ENCODE measurements around the gene CYSLTR1.
"Not testable (repeated sequence)": the region's sequence is repeated elsewhere in the genome, so short reads cannot be mapped to it uniquely, and the experiment has no call there.

CYSLTR1 gene, protein sequence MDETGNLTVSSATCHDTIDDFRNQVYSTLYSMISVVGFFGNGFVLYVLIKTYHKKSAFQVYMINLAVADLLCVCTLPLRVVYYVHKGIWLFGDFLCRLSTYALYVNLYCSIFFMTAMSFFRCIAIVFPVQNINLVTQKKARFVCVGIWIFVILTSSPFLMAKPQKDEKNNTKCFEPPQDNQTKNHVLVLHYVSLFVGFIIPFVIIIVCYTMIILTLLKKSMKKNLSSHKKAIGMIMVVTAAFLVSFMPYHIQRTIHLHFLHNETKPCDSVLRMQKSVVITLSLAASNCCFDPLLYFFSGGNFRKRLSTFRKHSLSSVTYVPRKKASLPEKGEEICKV

DNA sequence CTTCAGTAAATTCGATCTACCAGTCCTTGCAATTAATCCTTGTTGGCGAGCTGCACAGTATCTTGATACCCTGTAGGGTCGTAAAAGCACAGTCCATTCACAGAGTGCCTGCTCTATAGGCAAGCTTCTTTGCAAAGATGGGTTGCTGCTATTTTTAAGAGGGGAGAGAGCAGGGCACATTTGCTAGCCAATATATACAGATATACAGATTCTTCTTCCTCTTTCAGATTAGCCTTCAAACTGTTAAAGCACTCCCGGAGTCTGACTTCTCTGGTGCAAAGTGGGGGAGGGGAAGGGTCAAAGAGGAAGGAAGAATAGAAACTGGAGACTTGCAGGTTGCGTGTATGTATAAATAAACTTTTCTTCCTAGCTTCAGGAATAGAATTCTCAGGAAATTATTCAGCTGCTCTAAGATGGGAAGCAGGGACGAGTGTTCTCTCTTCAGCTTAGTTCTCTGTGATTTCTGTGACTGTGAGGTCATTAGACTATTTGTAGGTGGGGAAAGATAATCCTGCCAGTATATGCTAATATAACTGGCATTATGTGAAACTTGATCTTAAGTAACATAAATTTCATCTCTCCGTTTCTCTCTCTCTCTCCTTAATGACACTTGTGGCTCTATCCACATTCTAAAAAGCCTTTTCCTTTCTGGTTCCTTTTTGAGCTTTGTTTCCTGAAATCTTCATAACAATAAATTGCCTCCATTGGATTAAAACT, at the start of gene CYSLTR1:
Gene CYSLTR1, minus strand, starts transcription at position 242 of the 717 bp plus-strand sequence. CDS start 53,865 bp downstream, outside the sequence.
- no peak for DNase-seq (ENCODE audit: low read depth)

DNA sequence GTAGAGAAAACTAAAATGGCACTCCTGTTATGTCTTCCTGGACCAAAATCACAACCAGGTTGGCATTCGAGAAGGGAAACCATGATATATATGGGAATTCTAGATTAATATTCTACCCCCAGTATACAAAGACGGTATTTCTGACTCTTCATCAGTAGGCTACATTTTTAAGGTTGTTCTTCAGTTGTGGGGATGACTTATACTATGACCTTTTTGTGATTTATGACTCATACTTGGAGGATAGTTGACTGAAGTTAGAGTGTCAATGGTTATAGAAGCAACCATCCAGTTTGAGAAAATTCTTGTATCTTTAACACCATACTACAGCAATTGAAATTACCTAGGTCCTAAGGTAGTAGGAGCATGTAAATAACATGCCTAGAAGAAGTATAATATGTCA, 49.8 kb upstream of the CYSLTR1 start:
- no peak for DNase-seq (ENCODE audit: low read depth)

DNA sequence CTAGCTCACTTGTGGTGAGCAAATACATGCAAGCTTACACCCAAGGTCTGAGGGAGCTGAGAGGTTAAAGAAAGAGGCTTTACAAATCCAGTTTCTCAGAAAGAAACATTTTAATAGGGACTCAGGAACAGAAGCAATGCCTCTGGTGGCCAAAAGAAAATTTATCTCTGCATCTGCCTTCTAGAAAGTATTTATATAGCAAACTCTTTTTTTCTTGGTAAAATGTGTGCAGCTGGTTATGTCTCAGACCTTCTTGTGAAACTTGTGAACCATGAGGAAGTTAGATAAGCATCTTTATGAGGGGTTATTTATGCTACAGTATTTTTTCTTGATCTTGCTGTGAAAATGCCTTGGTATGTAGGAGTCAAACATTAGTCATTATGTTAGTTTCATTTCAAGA, 48.5 kb upstream of the CYSLTR1 start:
- no peak for DNase-seq (ENCODE audit: low read depth)

DNA sequence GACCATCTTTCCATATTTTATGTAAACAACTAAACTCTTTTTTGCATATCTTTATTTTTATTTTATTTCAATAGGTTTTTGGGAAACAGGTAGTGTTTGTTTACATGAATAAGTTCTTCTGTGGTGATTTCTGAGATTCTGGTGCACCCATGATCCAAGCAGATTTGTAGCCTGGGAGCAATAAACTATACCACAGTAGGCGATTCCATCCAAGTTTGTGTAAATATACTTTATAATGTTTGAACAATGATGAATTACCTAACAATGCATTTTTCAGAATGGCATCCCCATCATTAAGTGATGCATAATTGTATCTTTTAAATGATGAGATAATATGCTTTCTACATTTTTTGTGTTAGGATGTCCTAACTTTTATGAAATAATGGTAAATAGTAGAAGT, 39.2 kb upstream of the CYSLTR1 start:
- DNase-seq (ENCODE audit: low read depth): no peak

DNA sequence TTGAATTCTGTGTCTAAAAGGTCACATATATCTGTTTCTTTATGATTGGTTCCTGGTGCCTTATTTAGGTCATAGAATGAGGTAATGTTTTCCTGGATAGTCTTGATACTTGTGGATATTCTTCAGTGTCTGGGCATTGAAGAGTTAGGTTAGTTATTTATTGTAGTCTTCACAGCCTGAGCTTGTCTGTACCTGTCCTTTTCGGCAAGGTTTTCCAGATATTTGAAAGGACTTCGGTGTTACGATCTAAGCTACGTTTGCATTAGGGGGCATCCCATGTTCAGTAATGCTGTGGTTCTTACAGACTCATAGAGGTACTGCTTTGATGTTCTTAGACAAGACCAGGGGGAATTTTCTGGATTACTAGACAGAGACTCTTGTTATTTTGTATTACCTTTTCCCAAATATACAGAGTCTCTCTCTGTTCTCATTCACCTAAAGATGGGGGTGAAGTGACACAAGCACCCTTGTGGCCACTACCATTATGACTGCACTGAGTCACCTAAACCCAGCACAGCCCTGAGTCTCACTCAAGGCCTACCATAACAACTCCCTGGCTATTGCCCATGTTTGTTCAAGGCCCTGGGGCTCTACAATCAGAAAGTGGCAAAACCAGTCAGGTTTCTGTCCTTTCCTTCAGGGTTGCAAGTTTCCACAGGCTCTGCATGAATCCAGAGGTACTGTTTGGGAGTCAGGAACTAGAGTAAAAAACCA, 30.1 kb upstream of the CYSLTR1 start:
- no peak for DNase-seq (ENCODE audit: low read depth)

DNA sequence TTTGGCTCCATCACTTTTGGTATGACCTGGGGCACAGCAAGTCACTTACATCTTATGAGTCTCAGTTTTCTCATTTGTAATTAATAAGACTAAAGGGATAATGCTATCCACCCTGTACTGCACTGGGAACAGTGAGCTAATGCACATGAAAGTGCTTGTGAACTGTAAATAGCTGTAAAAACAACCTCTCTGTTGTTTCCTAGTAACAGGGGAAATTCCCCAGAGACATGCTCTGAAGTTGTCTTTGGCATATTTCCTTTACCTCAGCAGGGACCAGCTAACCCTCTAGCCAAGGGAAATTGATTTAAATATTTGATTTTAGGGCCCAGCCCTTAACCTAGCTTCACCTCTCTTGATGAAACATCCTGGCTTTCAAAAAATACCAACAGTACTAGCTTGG, 6.1 kb upstream of the CYSLTR1 start:
- DNase-seq (ENCODE audit: low read depth): no peak

DNA sequence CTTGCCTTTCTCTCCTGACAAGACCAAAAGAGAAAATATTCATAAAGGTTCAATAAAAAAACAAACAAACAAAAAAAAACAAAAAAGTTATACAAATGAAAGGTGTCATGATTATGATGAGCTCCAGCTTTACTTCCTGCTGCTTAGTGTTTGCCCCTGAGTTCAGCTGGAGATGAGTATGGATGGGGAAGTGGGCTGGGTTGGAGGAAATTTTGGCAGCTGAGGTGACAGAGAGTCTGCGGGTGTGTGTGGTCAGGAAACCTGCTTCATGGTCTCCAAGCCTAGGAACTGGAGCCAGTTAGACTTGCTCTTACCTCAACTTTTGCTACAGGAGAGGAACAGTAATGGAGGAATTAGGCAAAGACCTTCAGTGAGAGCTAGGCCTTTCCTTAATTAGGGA, 4.3 kb upstream of the CYSLTR1 start:
- no peak for DNase-seq (ENCODE audit: low read depth)

DNA sequence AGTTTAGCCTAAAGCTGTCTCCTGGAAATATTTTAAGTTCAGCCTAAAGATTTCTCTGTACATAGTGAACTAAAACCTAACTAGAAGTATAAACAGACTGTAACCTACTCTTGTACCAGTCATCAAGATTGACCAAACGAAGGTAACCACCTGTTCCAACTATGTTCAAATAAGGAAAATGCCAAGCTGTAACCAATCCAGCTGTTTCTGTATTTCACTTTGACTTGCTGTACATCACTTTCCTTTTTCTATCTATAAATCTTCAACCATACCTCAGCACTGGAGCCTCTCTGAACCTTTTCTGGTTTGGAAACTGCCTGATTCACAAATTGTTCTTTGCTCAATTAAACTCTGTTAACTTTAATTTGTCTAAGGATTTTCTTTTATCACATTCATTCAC, 3.1 kb upstream of the CYSLTR1 start:
- DNase-seq (ENCODE audit: low read depth): no peak

DNA sequence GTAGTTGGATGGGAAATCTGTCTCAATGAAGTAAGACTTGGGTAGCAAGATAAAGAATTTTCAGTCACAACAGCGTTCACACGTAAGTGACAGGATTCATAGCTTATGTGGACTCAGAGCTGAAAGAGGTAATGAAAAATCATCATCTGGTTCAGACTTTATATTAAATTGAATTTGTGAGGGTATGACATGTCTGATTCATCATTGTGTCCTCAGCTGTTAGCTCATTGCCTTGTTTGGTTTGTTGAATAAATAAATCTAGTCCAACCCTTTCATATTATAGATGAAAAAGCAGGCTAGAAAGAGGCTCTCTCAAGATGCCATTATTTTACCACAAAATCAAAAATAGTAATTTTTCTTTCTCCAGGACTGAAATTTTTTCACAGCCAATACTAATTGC, 2.7 kb upstream of the CYSLTR1 start:
- no peak for DNase-seq (ENCODE audit: low read depth)

DNA sequence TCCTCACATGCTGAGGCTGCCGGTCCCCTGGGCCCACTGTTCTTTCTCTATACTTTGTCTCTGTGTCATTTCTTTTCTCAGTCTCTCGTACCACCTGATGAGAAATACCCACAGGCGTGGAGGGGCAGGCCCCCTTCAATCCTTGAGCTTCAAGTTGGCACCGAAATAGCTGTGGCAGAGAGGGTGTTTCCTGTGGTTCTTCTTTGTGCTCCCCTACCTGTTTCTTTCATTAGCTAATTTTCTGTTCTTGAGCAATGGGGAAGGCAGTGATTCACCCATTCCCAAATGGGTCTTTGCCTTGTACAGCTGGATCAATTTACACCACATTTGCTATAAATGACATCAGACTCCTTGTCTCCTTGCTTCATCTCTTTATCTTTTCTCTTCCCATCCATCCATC, 2.1 kb upstream of the CYSLTR1 start:
- DNase-seq (ENCODE audit: low read depth): no peak

DNA sequence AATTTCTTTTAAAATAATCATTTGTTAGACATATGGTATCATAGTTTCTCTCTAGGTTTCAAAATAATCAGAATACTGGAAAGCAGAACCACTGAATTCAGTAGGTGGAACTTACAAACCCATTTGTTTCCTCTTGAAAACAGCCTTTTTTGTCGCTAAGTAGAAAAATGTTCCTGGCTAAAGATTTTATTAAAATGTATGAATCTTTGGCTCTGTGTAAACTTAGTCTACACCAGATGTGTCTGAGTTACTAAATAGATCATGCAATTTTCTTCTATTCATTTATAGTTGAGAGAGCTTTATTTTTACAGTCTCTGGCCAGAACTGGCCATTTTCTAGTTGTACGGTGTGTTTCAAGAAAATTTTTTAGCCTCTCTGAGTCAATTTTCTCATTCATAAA, 1.0 kb downstream of the CYSLTR1 start:
- no peak for DNase-seq (ENCODE audit: low read depth)

DNA sequence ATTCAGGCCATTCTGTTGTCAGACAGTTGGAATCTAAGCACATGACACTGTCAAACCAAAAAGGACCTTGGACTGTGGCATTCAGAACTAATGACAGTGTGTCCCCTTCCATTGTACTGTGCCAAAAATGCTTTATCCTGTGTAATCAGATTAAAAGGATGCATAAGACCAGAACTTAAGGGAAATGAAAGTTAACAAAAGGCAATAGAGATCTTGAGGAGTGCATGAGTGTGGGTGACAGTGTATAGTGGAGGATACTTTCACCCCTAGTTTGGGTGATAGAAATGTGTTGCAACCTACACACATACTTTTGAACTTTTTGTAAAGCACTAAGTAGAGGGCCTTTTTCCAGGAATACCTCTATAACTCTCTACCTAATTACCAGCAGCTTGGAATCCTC, 4.5 kb downstream of the CYSLTR1 start:
- no peak for DNase-seq (ENCODE audit: low read depth)

DNA sequence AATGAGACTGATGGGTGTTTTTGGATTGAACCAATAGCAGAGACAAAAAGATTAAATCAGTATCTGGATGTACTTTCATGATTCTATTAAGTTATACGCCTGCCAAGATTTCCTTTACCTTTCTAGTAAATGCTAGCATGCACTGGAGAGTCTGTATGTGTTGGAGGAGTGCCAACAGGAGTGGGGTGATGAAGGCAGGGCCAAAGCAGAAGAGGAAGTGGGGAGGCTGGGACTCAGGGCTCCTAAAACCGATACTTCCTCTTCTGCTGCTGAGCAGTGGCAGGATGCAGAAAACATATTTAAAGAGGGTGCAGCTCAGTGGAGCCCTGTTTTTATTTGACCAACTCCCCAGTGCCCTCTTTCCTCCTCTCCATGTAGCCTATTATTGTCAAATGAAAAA, 5.6 kb downstream of the CYSLTR1 start:
- DNase-seq (ENCODE audit: low read depth): peak; percentile 27

DNA sequence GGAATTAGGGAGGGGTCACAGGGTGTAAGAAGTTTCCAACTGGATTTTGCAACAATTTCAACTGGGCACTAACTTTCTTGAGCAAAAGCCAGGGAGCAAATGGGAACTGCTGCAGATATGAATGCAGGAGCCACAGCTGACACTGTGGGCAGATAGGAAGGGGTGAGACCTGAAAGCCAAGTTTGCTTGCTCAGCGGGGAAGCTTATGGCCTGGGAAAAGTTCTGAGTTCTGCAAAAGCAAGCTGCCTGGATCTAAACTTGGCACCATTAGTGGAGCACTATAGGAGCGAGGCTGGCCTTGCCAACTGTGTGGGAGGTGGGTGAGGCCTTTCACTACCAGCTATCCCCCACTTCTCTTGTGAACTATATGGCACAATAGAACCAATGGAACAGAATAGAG, 11.1 kb downstream of the CYSLTR1 start:
- no peak for DNase-seq (ENCODE audit: low read depth)

DNA sequence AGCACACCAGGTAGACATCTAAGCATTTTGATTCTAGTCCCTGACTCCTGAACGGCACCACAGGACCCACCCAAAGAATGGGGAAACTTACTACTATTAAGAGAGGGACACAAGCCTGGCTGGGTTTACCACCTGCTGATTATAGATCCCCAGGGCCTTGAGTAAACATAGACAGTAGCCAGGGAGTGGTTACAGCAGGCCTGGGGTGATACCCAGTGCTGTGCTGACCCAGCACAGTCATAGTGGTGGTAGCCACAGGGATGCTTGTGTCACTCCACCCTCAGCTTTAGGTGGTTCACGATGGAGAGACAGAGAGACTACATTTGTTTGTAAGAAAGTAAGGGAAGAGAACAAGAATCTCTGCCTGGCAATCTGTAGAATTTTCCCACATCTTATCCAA, 11.7 kb downstream of the CYSLTR1 start:
- DNase-seq (ENCODE audit: low read depth): no peak

DNA sequence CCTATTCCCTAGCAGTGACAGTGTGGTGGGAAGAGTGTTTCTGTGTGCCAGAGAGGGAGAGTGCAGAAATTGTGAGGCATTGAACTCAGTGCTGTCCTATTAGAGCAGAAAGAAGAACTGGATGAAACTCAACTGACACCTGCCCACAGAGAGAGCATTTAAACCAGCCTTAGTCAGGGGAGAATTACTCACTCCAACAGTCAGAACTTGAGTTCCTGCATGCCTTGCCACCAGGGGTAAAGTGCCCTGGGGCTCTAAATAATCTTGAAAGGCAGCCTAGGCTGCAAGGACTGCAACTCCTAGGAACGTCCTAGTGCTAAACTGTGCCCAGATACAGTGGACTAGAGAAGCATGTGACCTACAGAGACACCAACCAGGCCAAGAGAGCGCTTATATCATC, 12.8 kb downstream of the CYSLTR1 start:
- no peak for DNase-seq (ENCODE audit: low read depth)

DNA sequence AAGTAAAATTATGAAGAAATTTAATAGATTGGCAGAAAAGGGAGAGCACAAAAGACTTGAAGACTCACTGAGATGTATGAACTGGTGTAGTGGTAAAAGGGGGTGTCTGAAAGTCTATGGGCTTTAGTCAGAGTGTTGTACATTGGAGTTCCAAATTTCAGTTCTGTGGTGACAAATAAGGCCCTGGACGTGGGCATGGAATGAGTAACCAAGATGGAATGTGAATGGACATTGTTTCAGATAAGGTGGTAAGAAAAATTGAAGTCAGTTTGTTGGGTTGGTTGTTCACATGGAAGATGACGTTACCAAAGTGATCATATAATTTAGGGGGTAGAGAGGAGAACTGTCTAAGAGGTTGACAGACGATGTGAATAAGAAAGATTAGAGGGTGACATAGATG, 13.9 kb downstream of the CYSLTR1 start:
- DNase-seq (ENCODE audit: low read depth): no peak

DNA sequence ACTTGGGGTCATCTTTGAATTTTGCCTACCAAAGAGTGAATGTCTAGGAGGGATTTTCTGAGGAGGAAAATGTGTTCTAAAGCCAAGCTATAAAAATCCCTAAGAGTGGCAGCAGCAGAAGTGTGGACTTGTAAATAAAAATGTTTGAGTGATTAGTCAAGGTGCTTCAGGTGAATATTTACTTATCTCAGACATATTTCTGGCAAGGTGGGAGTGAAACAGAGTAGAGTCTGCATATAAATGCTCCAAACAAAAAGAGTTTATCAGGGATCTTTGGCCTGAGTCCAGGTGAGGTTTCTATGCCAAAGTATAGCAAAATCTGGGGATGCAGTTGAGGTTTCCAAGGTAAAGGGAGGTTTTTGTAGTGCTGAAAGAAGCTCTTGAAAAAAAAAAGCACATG, 19.7 kb downstream of the CYSLTR1 start:
- DNase-seq (ENCODE audit: low read depth): no peak

DNA sequence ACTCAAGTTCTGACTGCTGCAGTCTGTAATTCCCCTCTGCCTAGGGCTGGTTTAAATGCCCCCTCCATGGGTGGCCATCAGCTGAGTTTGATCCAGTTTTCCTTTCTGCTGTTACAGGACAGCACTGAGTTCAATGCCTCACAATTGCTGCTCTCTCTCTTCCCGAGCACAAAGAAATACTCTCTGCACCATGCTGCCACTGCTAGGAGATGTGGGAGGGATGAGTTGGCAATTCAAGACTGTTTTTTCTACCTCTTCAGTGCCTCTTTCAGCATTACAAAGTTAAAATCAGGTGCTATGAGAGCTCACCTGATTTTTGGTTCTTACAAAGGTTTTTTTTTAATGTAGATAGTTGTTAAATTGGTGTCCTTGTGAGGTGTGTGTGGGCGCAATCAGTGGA, 24.3 kb downstream of the CYSLTR1 start:
- no peak for DNase-seq (ENCODE audit: low read depth)

DNA sequence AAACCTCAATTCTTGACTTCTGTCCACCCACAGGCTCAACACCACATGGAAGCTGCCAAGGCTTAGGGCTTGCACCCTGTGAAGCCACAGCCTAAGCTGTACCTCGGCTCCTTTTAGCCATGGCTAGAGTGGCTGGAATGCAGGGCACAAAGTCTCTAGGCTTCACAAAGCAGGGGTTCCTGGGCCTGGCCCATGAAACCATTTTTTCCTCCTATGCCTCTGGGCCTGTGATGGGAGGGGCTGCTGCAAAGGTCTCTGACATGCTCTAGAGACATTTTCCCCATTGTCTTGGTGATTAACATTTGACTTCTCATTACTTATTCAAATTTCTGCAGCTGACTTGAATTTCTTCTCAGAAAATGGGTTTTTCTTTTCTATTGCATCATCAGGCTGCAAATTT, 26.5 kb downstream of the CYSLTR1 start:
- DNase-seq (ENCODE audit: low read depth): not testable (repeated sequence)

DNA sequence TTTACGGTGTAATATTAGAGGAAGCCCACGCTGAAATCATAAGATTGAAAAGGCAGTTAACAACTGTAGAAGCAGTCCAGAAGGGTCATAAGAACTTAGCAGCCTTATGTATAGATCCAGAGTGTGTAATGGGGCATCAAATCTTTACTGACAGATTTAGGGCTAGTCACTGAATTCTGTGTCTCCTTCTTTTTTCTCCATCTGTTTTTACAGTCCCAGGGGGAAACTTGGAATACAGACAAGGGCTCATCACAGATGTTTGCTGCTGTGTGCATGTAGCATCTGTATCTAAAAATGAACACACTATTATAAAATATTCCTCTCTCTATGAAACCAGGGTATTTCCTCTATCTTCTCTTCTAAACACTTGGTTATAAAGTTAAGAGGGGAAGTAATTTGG, 43.9 kb downstream of the CYSLTR1 start:
- DNase-seq (ENCODE audit: low read depth): no peak

DNA sequence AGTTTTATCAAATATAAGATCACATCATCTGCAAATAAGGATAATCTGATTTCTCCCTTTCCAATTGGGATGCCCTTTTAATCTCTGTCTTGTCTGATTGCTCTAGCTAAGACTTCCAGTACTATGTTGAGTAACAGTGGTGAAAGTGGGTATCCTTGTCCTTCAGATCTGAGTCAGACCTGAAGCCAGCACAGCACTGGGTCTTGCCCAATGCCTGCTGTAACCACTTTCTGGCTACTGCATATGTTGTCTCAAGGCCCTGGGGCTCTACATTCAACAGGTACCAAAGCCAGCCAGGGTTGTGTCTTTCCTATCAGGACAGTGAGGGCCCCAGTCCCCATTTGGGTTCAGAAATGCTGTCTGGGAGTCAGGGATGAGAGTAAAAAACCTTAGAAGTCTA, 90.3 kb downstream of the CYSLTR1 start:
- no peak for DNase-seq (ENCODE audit: low read depth)

DNA sequence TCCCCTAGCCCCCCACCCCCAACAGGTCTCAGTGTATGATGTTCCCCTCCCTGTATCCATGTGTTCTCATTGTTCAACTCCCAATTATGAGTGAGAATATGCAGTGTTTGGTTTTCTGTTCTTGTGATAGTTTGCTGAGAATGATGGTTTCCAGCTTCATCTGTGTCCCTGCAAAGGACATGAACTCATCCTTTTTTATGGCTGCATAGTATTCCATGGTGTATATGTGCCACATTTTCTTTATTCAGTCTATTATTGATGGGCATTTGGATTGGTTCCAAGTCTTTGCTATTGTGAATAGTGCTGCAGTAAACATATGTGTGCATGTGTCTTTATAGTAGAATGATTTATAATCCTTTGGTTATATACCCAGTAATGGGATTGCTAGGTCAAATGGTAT, 101.4 kb downstream of the CYSLTR1 start:
- DNase-seq (ENCODE audit: low read depth): not testable (repeated sequence)

Data from activated T-helper 1 cell treated with Interleukin-2 at 50 U/mL for 16 hours (primary cell).